H1 (cell line): ENCODE measurements around the gene SPATA6L. TPM values are rescaled to one million over a fixed set of nuclear protein-coding genes. Genes with fewer than 3 reads are reported as not detected.
"Not testable (repeated sequence)": the region's sequence is repeated elsewhere in the genome, so short reads cannot be mapped to it uniquely, and the experiment has no call there.

Source experiments
- CTCF ChIA-PET: fragments of 300-600 bp; sonication (Branson Sonifier 250); formaldehyde crosslinking; loops from one replicate; lab custom pipeline; 2021; ENCODE audit not compliant: partially characterized antibody; lab: Charles Lee
- POLR2A ChIA-PET: fragments of 300-600 bp; sonication (Branson Sonifier 250); formaldehyde crosslinking; loops from one replicate; lab custom pipeline; 2021; ENCODE audit warnings: inconsistent platforms; ENCODE audit not compliant: partially characterized antibody; lab: Charles Lee
- DNase-seq, 2 experiments: peaks; one replicate each; pipeline versions ENCODE4 v3.0.0 to v3.0.0-alpha.2; 2010 to 2022; ENCODE audit warnings: low spot score in 2 of 2, low read depth in 1 of 2, mixed read lengths in 1 of 2
- FAIRE-seq: peaks from 2 replicates; lab custom pipeline; 2011; peaks lifted over from hg19 to GRCh38; lab: Jason Lieb, UNC
- H2AFZ ChIP-seq: 2 replicates; pipeline ENCODE4 v1.8.1; 2012; ENCODE audit warnings: low read length, inconsistent platforms
- H2AK5ac ChIP-seq: 2 replicates; pipeline ENCODE4 v1.6.1; 2013; ENCODE audit warnings: low read depth, low read length
- H2BK120ac ChIP-seq: replicated peaks from 2 replicates; pipeline ENCODE3; 2013; ENCODE audit warnings: low read depth, low read length, inconsistent platforms
- H2BK12ac ChIP-seq: 2 replicates; pipeline ENCODE4 v1.6.1; 2013; ENCODE audit warnings: low read depth, low read length
- H2BK15ac ChIP-seq: 2 replicates; pipeline ENCODE4 v1.6.1; 2013; ENCODE audit warnings: low read length
- H2BK20ac ChIP-seq: 2 replicates; pipeline ENCODE4 v1.6.1; 2013; ENCODE audit warnings: low read length
- H2BK5ac ChIP-seq: 2 replicates; pipeline ENCODE4 v1.6.1; 2013; ENCODE audit warnings: low read depth, low read length
- H3K14ac ChIP-seq: 2 replicates; pipeline ENCODE4 v1.6.1; 2013; ENCODE audit warnings: inconsistent platforms; ENCODE audit not compliant: insufficient read length
- H3K18ac ChIP-seq: 2 replicates; pipeline ENCODE4 v1.6.1; 2013; ENCODE audit warnings: low read length; ENCODE audit errors: extremely low read depth
- H3K23ac ChIP-seq: 2 replicates; pipeline ENCODE4 v1.6.1; 2013; ENCODE audit warnings: inconsistent platforms; ENCODE audit not compliant: insufficient read length
- H3K23me2 ChIP-seq: 2 replicates; pipeline ENCODE4 v1.6.1; 2013; ENCODE audit warnings: low read depth, low read length
- H3K27ac ChIP-seq: 2 replicates; pipeline ENCODE4 v1.6.1; 2011; ENCODE audit warnings: low read depth, low read length, inconsistent platforms
- H3K27me3 ChIP-seq, 4 experiments: replicated peaks in 1 of 4; 1 replicate in 1 of 4; 2 replicates in 3 of 4; pipeline versions ENCODE4 v1.6.1 to v1.8.1; 2011 to 2013; ENCODE audit warnings: low read length in 3 of 4, mild to moderate bottlenecking in 3 of 4, inconsistent platforms in 2 of 4, mixed read lengths in 2 of 4, moderate library complexity in 1 of 4; ENCODE audit not compliant: control insufficient read depth in 3 of 4, insufficient read depth in 3 of 4; ENCODE audit errors: extremely low read depth in 1 of 4
- H3K36me3 ChIP-seq, 4 experiments: 2 replicates each; pipeline versions ENCODE4 v1.6.1 to v1.8.1; 2011 to 2013; ENCODE audit warnings: mild to moderate bottlenecking in 4 of 4, low read length in 3 of 4, moderate library complexity in 2 of 4, control low read depth in 1 of 4, inconsistent platforms in 1 of 4; ENCODE audit not compliant: insufficient read depth in 4 of 4, control insufficient read depth in 2 of 4
- H3K4ac ChIP-seq: replicated peaks from 2 replicates; pipeline ENCODE3; 2013; ENCODE audit warnings: low read length, low read depth, mixed read lengths, inconsistent platforms; ENCODE audit not compliant: insufficient read length
- H3K4me1 ChIP-seq, 4 experiments: replicated peaks in 1 of 4; 1 replicate in 1 of 4; 2 replicates in 3 of 4; pipeline versions ENCODE4 v1.6.1 to v1.8.1; 2011 to 2013; ENCODE audit warnings: low read length in 3 of 4, inconsistent platforms in 2 of 4, mixed read lengths in 1 of 4; ENCODE audit not compliant: insufficient read depth in 4 of 4, control insufficient read depth in 3 of 4
- H3K4me2 ChIP-seq, 2 experiments: 2 replicates each; pipeline versions ENCODE4 v1.6.1 to v1.8.1; 2011 to 2013; ENCODE audit warnings: low read depth in 2 of 2, low read length in 2 of 2, control low read depth in 1 of 2, inconsistent platforms in 1 of 2, mild to moderate bottlenecking in 1 of 2; ENCODE audit not compliant: insufficient read depth in 1 of 2
- H3K4me3 ChIP-seq, 4 experiments: fragments of 200-600, 300-600 bp in 1 of 4; sonication (generic), shearing (Covaris generic), sonication (Bioruptor Twin) in 1 of 4; 2 replicates each; pipeline versions ENCODE4 v1.5.1 to v1.8.1; 2011 to 2016; ENCODE audit warnings: low read length in 4 of 4, low read depth in 3 of 4, control low read depth in 2 of 4, inconsistent platforms in 2 of 4, mild to moderate bottlenecking in 2 of 4, mixed read lengths in 1 of 4, moderate library complexity in 1 of 4; ENCODE audit not compliant: insufficient read depth in 2 of 4; ENCODE audit errors: extremely low read depth in 1 of 4
- H3K56ac ChIP-seq: replicated peaks from 2 replicates; pipeline ENCODE3; 2013; ENCODE audit warnings: low read depth, mild to moderate bottlenecking, mixed read lengths, low read length, inconsistent platforms; ENCODE audit not compliant: insufficient read length
- H3K79me1 ChIP-seq: 2 replicates; pipeline ENCODE4 v1.6.1; 2013; ENCODE audit warnings: low read depth, low read length, control low read depth
- H3K79me2 ChIP-seq, 2 experiments: 2 replicates each; pipeline versions ENCODE4 v1.6.1 to v1.8.1; 2012 to 2013; ENCODE audit warnings: low read length in 2 of 2, mild to moderate bottlenecking in 2 of 2, inconsistent platforms in 1 of 2; ENCODE audit not compliant: insufficient read depth in 2 of 2, control insufficient read depth in 1 of 2
- H3K9ac ChIP-seq, 4 experiments: replicated peaks in 1 of 4; 1 replicate in 1 of 4; 2 replicates in 3 of 4; pipeline versions ENCODE4 v1.6.1 to v1.8.1; 2011 to 2013; ENCODE audit warnings: low read depth in 3 of 4, low read length in 3 of 4, control low read depth in 2 of 4, mild to moderate bottlenecking in 2 of 4, moderate library complexity in 2 of 4, inconsistent platforms in 1 of 4; ENCODE audit errors: extremely low read depth in 1 of 4
- H3K9me3 ChIP-seq, 2 experiments: 2 replicates each; pipeline versions ENCODE4 v1.6.1 to v1.8.1; 2012 to 2013; ENCODE audit warnings: mild to moderate bottlenecking in 2 of 2, moderate library complexity in 2 of 2, control low read depth in 1 of 2, inconsistent platforms in 1 of 2, low read depth in 1 of 2, low read length in 1 of 2, mixed read lengths in 1 of 2; ENCODE audit not compliant: insufficient read depth in 2 of 2
- H4K20me1 ChIP-seq, 2 experiments: replicated peaks in 1 of 2; 2 replicates each; pipeline versions ENCODE3 to v1.8.1; 2011 to 2013; ENCODE audit warnings: inconsistent platforms in 2 of 2, low read length in 2 of 2, mild to moderate bottlenecking in 1 of 2; ENCODE audit not compliant: insufficient read depth in 2 of 2, control insufficient read depth in 1 of 2
- H4K5ac ChIP-seq: 2 replicates; pipeline ENCODE4 v1.6.1; 2013; ENCODE audit warnings: low read length, low read depth, mixed read lengths, inconsistent platforms; ENCODE audit not compliant: insufficient read length
- H4K8ac ChIP-seq: 2 replicates; pipeline ENCODE4 v1.8.0; 2013; ENCODE audit warnings: mild to moderate bottlenecking, moderate library complexity, low read length, inconsistent platforms; ENCODE audit not compliant: insufficient read depth; ENCODE audit errors: extremely low read depth
- H4K91ac ChIP-seq: replicated peaks from 2 replicates; pipeline ENCODE3; 2013; ENCODE audit warnings: low read length, mixed read lengths, inconsistent platforms; ENCODE audit not compliant: insufficient read length
- CHD2 ChIP-seq: IDR thresholded peaks from 2 replicates; pipeline ENCODE4 v1.6.1; 2012; ENCODE audit warnings: low read length, improper control_type of control experiment
- WGBS, 2 experiments: shearing (Covaris generic) in 1 of 2; methylation state at CpG; one replicate each; pipeline versions ENCODE4 v1.1.6 to v1.1.7; 2013 to 2015; ENCODE audit warnings: low lambda C conversion rate in 2 of 2, mixed read lengths in 2 of 2, inconsistent platforms in 1 of 2, low coverage in 1 of 2, missing lambda C conversion rate in 1 of 2; ENCODE audit not compliant: insufficient replicate concordance in 2 of 2, insufficient coverage in 1 of 2, insufficient read length in 1 of 2; ENCODE audit errors: extremely low coverage in 1 of 2, missing lambda C conversion rate in 1 of 2; 5-methylcytosine and 5-hydroxymethylcytosine counted together
- polyA plus RNA-seq, 7 experiments: library from polyadenylated mRNA; depleted of rRNA in 3 of 7; stranded (reverse) in 5 of 7; unstranded in 2 of 7; fragments of >200 nt in 5 of 7; fragments of 200-250 nt in 2 of 7; gene quantifications; 1 replicate in 5 of 7; 2 replicates in 1 of 7; 4 replicates in 1 of 7; pipeline versions ENCODE4 v1.2.1 to v1.2.3, GENCODE V29; 2011 to 2013; ENCODE audit warnings: missing spikeins in 2 of 7, mixed read lengths in 2 of 7
- total RNA-seq: library from RNA; stranded (reverse); fragmentation: NEBNext Ultra II Directional; extraction: Animal tissue kit (Norgen Biotek cat#: 25700); gene quantifications from 2 replicates; pipeline ENCODE4 v1.2.1, GENCODE V29; 2021

The SPATA6L gene
- total and polyA plus RNA-seq, 2 of the 8 experiments (the other 6 are each of a cell fraction or from before 2014, with no cell fraction given): 0.57 to 1.1 TPM

- no peak for TF ChIP-seq CHD2
Measured at GRCh38 chr9:4614627-4615026, 51.7 kb downstream of the SPATA6L start (continued).

- H3K9ac ChIP-seq, H3K27ac ChIP-seq, H2AFZ ChIP-seq, H2BK5ac ChIP-seq, H2BK120ac ChIP-seq, H3K18ac ChIP-seq, H2BK12ac ChIP-seq, H3K27me3 ChIP-seq, H3K23ac ChIP-seq, H3K4me3 ChIP-seq, H2BK15ac ChIP-seq, H4K91ac ChIP-seq, H2BK20ac ChIP-seq, H4K5ac ChIP-seq, H3K79me2 ChIP-seq, H3K4me1 ChIP-seq, H3K4me2 ChIP-seq, H3K36me3 ChIP-seq, H3K56ac ChIP-seq, FAIRE-seq, H3K9me3 ChIP-seq, H3K14ac ChIP-seq, H3K4ac ChIP-seq, H3K23me2 ChIP-seq, H3K79me1 ChIP-seq, H2AK5ac ChIP-seq, H4K20me1 ChIP-seq: not testable (repeated sequence)
- POLR2A ChIA-PET: interaction anchor here (0.8 kb wide), 1 partner anchor 14 kb away, joined by 3 read pairs; no protein-coding TSS in a partner anchor
- CTCF ChIA-PET: interaction anchor here (7.4 kb wide), 1 partner anchor 32 kb away, joined by 68 read pairs; no protein-coding TSS in a partner anchor
- 0 out of 2 replicates have a peak overlapping the region, but pooled peaks have one; percentile 85 for H4K8ac ChIP-seq
- DNase-seq: peak in 1 of 2 experiments; percentile 59
- WGBS, 2 experiments: 75% methylated on average over 11 of the region's 15 CpGs; no CpG with 5 or more reads in 1 of the 2 experiments
Measured at GRCh38 chr9:4606033-4606432, 60.2 kb downstream of the SPATA6L start.
